Activated CD4-positive, alpha-beta T cell treated with anti-CD3 and anti-CD28 coated beads, Interleukin-2, amount 10 ng/mL, durations not matched to agents 7 days and 5 days (primary cell): ENCODE data around the gene NPB. TPM values are rescaled to one million over a fixed set of nuclear protein-coding genes. Genes with fewer than 3 reads are reported as not detected.

ENCODE experiments used
- CTCF ChIA-PET: fragments of 350-600 bp; sonication (Branson Sonifier 250); formaldehyde crosslinking; loops from one replicate; lab custom pipeline; 2021; ENCODE audit warnings: antibody characterized with exemption; lab: Charles Lee
- POLR2A ChIA-PET: fragments of 350-600 bp; sonication (Branson Sonifier 250); formaldehyde crosslinking; loops from one replicate; lab custom pipeline; 2021; ENCODE audit warnings: antibody characterized with exemption; lab: Charles Lee
- DNase-seq: peaks from one replicate; pipeline ENCODE4 v3.0.0-alpha.2; 2020
- H3K27ac Mint-ChIP-seq: one replicate; pipeline ENCODE4 v1.8.0; 2021; ENCODE audit warnings: mild to moderate bottlenecking, moderate library complexity, mixed read lengths
- H3K27me3 Mint-ChIP-seq: one replicate; pipeline ENCODE4 v1.8.0; 2021; ENCODE audit warnings: mixed read lengths
- H3K36me3 Mint-ChIP-seq: one replicate; pipeline ENCODE4 v1.8.0; 2021; ENCODE audit warnings: low read depth, mixed read lengths
- H3K4me1 Mint-ChIP-seq: one replicate; pipeline ENCODE4 v1.8.0; 2021; ENCODE audit warnings: mixed read lengths
- H3K4me3 Mint-ChIP-seq: one replicate; pipeline ENCODE4 v1.8.0; 2021; ENCODE audit warnings: mild to moderate bottlenecking, moderate library complexity, mixed read lengths
- H3K9me3 Mint-ChIP-seq: one replicate; pipeline ENCODE4 v1.8.0; 2021; ENCODE audit warnings: mixed read lengths
- total RNA-seq, 2 experiments: library from RNA; stranded (reverse); gene quantifications; one replicate each; pipeline ENCODE4 v1.2.3, GENCODE V29; 2021

NPB gene
- total RNA-seq, 2 experiments from 2014 or later = 0.48 to 0.69 TPM

DNA sequence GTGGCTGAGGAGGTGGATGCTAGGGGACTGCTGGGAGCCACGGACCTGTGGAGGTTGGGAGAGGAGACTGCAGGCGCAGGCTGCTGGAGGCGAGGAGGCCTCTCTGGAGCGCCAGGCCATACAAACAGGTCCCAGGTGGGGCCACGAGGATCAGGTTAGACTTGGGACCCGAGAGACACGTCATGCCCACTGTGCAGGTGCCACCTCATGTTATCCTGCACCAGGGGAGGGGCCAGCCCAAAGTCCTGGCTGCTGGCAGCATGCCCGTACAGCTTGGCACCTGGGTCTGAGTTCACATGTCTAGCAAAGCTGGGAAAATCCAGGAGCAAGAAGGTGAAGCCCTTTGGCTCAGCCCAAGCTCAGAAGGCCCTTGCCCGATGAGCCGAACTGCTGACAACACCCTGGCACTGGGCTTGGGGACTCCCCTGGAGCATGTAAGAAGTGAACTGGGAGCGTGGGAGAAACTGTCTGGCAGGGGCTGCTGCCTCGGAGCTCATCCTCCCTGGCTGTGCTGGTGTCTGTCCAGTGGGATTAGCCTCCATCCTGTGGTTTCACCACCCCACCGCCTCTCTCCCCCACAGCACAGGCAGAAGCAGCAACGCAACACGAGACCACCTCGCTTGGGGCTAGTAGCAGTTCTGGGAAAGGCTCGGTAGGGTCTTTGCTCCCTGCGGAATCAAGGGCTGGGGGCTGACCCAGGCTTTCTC, 36.2 kb upstream of the NPB start:
- H3K4me3 Mint-ChIP-seq = no peak overlapping the region
- ChIA-PET POLR2A (no interaction called here), CTCF (interaction anchor here (0.8 to 1.4 kb wide), 3 partner anchors 29 to 350 kb away, joined by 3 read pairs; no protein-coding TSS in a partner anchor)
- no peaks in the 10 kb centered on the region for H3K9me3 Mint-ChIP-seq
- peak overlapping the region; percentile 60 for H3K27ac Mint-ChIP-seq
- peaks cover 47% of the 10 kb centered on the region for H3K4me1 Mint-ChIP-seq
- DNase-seq = no peak
- H3K27me3 Mint-ChIP-seq = no peaks in the 10 kb centered on the region
- H3K36me3 Mint-ChIP-seq = peaks cover 35% of the 10 kb centered on the region

GRCh38 chr17:81866440-81867169, 35.4 kb upstream of the NPB start:
- Mint-ChIP-seq H3K27ac (peak overlapping the region; percentile 74), H3K9me3 (no peaks in the 10 kb centered on the region), H3K4me1 (peaks cover 44% of the 10 kb centered on the region), H3K36me3 (peaks cover 35% of the 10 kb centered on the region), H3K27me3 (no peaks in the 10 kb centered on the region), H3K4me3 (no peak overlapping the region)
- ChIA-PET POLR2A (no interaction called here), CTCF (interaction anchor here (0.8 to 1.4 kb wide), 3 partner anchors 30 to 350 kb away, joined by 3 read pairs; no protein-coding TSS in a partner anchor)
- DNase-seq = no peak

DNA sequence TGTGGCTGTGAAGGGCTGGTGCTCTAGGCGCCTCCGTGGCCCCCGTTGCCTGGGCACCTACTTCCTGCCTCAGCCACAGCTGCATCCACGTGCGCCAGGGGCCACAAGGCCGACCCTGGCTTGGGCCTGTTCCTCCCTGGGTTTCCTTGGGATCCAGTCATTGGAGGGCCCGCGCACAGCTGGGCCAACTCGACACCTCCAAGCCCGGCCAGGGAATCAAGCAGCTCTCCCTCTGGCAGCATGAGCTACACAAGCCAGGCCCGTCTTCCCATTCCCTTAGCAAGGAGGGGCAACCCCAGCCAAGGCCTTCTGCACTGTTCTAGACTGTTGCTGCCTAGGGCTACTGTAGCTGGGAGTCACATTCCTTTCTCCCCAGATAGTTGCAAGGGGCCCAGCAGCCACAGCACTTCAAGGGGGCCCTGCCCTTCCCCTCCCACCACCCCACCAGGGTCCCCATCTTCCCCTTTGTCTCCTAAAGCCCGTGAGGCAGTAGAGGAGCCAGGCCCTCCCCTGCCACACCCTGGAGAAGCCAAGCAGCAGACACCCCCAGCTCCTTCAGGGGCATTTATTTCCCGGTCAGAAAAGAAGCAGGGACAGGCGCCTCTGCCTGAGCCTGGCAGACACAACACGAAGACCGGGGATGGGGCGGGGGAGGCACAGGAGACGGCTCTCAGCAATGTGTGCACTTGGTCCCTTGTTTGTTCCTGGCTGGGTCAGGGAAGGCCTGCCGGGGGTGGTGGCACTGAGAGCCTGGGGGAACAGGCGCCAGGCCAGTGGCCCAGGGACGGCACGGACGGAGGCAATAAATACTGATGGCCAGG, 34.7 kb upstream of the NPB start:
- POLR2A ChIA-PET = no interaction called here
- no peak for DNase-seq
- Mint-ChIP-seq H3K4me3 (peak overlapping the region; percentile 10), H3K9me3 (no peaks in the 10 kb centered on the region), H3K27me3 (no peaks in the 10 kb centered on the region), H3K27ac (peak overlapping the region; percentile 74), H3K36me3 (peaks cover 35% of the 10 kb centered on the region), H3K4me1 (peaks cover 48% of the 10 kb centered on the region)
- CTCF ChIA-PET = interaction anchor here (0.5 kb wide), 1 partner anchor 13 kb away, joined by 4 read pairs; no protein-coding TSS in a partner anchor

DNA sequence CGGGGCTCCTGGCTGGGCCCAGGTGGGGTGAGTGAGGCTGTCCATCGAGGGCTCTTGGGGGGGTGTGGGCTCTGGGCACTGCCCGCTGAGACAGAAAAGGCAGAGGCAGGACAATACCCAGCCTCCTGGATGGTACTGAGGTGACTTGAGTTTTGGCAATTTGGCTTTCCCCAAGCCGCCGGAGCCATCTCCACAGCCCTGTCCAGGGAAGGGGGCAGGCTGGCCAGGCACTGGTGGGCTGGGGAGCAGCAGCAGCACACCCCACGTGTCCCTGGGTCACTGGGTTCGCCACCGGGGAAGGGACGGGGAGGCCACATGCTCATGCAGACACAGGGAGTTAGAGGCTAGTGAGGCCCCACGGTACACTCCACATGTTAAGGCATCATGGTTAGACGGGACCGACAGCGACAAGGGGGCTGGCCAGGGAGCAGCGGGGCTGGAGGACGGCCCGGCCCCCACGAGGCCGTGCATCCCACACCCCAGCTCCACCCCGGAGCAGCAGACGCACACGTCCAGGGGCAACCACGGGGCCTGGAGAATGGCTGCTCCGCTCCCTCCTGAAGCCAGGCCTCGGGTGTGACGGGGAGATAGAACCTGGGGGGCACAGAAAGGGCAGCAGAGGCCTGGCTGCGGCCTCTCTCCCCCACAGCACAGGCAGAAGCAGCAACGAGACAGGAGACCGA, 33.9 kb upstream of the NPB start:
- peak overlapping the region; percentile 36 for H3K27ac Mint-ChIP-seq
- H3K36me3 Mint-ChIP-seq = peaks cover 33% of the 10 kb centered on the region
- ChIA-PET CTCF (interaction anchor here (1.7 kb wide), 1 partner anchor 29 kb away, joined by 3 read pairs; no protein-coding TSS in a partner anchor), POLR2A (no interaction called here)
- no peak for DNase-seq
- H3K9me3 Mint-ChIP-seq = no peaks in the 10 kb centered on the region
- peaks cover 48% of the 10 kb centered on the region for H3K4me1 Mint-ChIP-seq
- H3K27me3 Mint-ChIP-seq = no peaks in the 10 kb centered on the region
- H3K4me3 Mint-ChIP-seq = peak overlapping the region; percentile 16

GRCh38 chr17:81868674-81869220, 33.3 kb upstream of the NPB start:
- ChIA-PET CTCF (interaction anchor here (1.0 to 2.7 kb wide), 9 partner anchors 8 to 350 kb away, joined by 3 to 11 read pairs (median 5); partner anchors contain the start of genes MCRIP1, P4HB and PPP1R27), POLR2A (no interaction called here)
- Mint-ChIP-seq H3K27me3 (no peaks in the 10 kb centered on the region), H3K4me1 (peaks cover 44% of the 10 kb centered on the region), H3K27ac (peak overlapping the region; percentile 78), H3K4me3 (peak overlapping the region; percentile 90), H3K9me3 (no peaks in the 10 kb centered on the region), H3K36me3 (peaks cover 27% of the 10 kb centered on the region)
- DNase-seq = no peak

DNA sequence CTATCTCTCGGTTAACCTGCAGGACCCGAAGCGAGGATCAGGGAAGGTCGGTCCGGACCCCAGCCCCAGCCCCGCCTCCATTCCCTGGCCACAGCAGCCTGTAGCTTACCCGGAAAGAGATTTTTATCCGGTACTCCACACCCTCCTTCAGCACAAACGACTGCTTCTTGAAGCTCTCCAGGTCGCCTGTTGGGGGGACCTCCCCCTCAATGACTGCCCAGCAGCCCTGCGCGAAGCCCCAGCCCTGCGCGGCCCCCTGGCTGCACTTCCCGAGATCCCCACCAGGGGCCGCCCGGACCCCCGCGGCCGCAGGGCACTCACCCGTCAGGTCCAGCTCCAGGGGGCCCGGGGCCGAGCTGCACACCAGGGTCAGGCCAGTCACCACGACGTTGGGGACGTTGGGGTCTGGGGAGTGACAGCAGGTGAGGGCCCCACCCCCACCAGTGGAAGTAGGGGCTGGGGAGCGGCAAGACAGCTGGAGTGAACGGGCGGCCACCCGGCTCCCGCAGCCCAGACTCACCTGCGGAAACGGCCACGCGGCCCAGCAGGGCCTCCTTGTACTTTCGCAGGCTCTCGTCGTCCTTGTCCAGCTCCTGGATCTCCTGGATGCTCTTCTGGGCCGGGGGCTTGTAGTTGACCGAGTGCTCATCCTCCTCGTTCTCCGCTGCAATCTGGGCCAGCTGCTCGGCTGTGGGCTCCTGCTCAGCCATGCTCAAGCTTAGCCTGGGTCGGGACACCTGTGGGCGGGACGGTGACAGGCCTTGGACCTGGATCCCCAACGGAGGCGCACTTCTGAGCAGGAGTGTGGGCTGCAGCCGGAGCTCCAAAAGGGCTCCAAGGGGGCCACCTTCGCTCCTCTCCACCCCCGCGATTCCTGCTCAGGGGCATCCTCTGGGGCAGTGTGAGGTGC, 32.6 kb upstream of the NPB start:
- Mint-ChIP-seq H3K36me3 (peaks cover 25% of the 10 kb centered on the region), H3K4me1 (peaks cover 47% of the 10 kb centered on the region), H3K4me3 (peak overlapping the region; percentile 90), H3K27ac (peak overlapping the region; percentile 95), H3K27me3 (no peaks in the 10 kb centered on the region), H3K9me3 (no peaks in the 10 kb centered on the region)
- POLR2A ChIA-PET = no interaction called here
- CTCF ChIA-PET = interaction anchor here (0.8 to 2.7 kb wide), 12 partner anchors 8 to 351 kb away, joined by 3 to 11 read pairs (median 4); partner anchors contain the start of genes MAFG, MCRIP1, P4HB and PPP1R27
- no peak for DNase-seq

GRCh38 chr17:81870131-81870980, 31.7 kb upstream of the NPB start:
- ChIA-PET POLR2A (no interaction called here), CTCF (interaction anchor here (0.8 to 2.7 kb wide), 8 partner anchors 9 to 352 kb away, joined by 3 to 11 read pairs (median 5); partner anchors contain the start of genes MAFG, MCRIP1, P4HB and PPP1R27)
- H3K27ac Mint-ChIP-seq = peak overlapping the region; percentile 95
- H3K9me3 Mint-ChIP-seq = no peaks in the 10 kb centered on the region
- peaks cover 25% of the 10 kb centered on the region for H3K36me3 Mint-ChIP-seq
- no peaks in the 10 kb centered on the region for H3K27me3 Mint-ChIP-seq
- peak; percentile 47 for DNase-seq
- H3K4me3 Mint-ChIP-seq = peak overlapping the region; percentile 90
- peaks cover 48% of the 10 kb centered on the region for H3K4me1 Mint-ChIP-seq

DNA sequence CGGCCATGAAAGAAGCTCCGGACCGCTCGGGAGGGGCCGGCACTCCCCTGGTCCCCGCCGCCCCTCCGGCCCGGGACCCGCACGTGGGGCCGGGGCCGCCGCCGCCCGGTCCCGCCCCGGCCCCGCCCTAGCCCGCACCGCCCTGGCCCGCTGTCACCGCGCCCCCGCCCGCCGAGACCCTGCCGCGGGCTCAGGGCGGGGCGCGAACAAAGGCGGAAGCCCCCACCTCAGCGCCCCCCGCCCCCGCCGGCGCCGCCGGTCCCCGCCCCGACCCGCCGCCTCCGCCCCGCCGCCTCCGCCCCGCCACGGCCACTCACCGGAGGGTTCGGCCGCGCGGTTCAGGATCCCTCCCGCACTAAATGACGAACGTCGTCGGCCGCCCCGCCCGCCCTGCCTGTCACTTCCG, 31.1 kb upstream of the NPB start, which contains the start of gene ARHGDIA:
Gene ARHGDIA, minus strand, starts transcription at position 357 of the 406 bp plus-strand sequence. CDS start 1,407 bp downstream, outside the sequence.
- Mint-ChIP-seq H3K4me1 (peaks cover 43% of the 10 kb centered on the region), H3K9me3 (no peaks in the 10 kb centered on the region)

GRCh38 chr17:81871387-81872230, 30.4 kb upstream of the NPB start:
- Mint-ChIP-seq H3K27me3 (no peaks in the 10 kb centered on the region), H3K9me3 (no peaks in the 10 kb centered on the region), H3K4me3 (peak overlapping the region; percentile 86), H3K36me3 (peaks cover 25% of the 10 kb centered on the region), H3K4me1 (peaks cover 43% of the 10 kb centered on the region), H3K27ac (peak overlapping the region; percentile 97)
- peak; percentile 95 for DNase-seq
- CTCF ChIA-PET = interaction anchor here (0.5 to 2.7 kb wide), 3 partner anchors 10 to 203 kb away, joined by 3 to 11 read pairs (median 6); partner anchors contain the start of gene P4HB
- POLR2A ChIA-PET = no interaction called here

More for the DNA sequence above, 31.1 kb upstream of the NPB start, which contains the start of gene ARHGDIA:
- Mint-ChIP-seq H3K4me3 (peak within 1 kb of the TSS; percentile 90), H3K27me3 (no peaks in the 10 kb centered on the region), H3K27ac (peak within 1 kb of the TSS; percentile 97), H3K36me3 (peaks cover 25% of the 10 kb centered on the region)
- no peak for DNase-seq
- ChIA-PET CTCF (interaction anchor here (2.7 kb wide), 1 partner anchor 10 kb away, joined by 11 read pairs; the partner anchor contains the start of gene P4HB), POLR2A (no interaction called here)
